Endothelial cell (in vitro differentiated cells): ENCODE results near the gene TLE2. TPM values are rescaled to one million over a fixed set of nuclear protein-coding genes. Genes with fewer than 3 reads are reported as not detected.
A peak's percentile ranks its signal among the peaks of the same experiment; 100 is the strongest.

ENCODE experiments used
- DNase-seq: peaks from one replicate; pipeline ENCODE4 v3.0.0; 2021; ENCODE audit warnings: low spot score
- H3K27ac Mint-ChIP-seq: one replicate; pipeline ENCODE4 v1.8.0; 2021; ENCODE audit warnings: mixed read lengths, inconsistent platforms; ENCODE audit not compliant: unreplicated experiment
- H3K27me3 Mint-ChIP-seq: one replicate; pipeline ENCODE4 v1.8.0; 2021; ENCODE audit warnings: mild to moderate bottlenecking, moderate library complexity, mixed read lengths, inconsistent platforms; ENCODE audit not compliant: unreplicated experiment
- H3K36me3 Mint-ChIP-seq: one replicate; pipeline ENCODE4 v1.8.0; 2021; ENCODE audit warnings: mild to moderate bottlenecking, low read depth, mixed read lengths, inconsistent platforms; ENCODE audit not compliant: unreplicated experiment
- H3K4me1 Mint-ChIP-seq: one replicate; pipeline ENCODE4 v1.8.0; 2021; ENCODE audit warnings: mild to moderate bottlenecking, mixed read lengths, inconsistent platforms; ENCODE audit not compliant: unreplicated experiment
- H3K4me3 Mint-ChIP-seq: one replicate; pipeline ENCODE4 v1.8.0; 2021; ENCODE audit warnings: mild to moderate bottlenecking, mixed read lengths, inconsistent platforms; ENCODE audit not compliant: unreplicated experiment
- H3K9me3 Mint-ChIP-seq: one replicate; pipeline ENCODE4 v1.8.0; 2021; ENCODE audit warnings: mixed read lengths, inconsistent platforms; ENCODE audit not compliant: unreplicated experiment
- CTCF ChIP-seq: fragments of 200-600 bp; sonication (generic); IDR thresholded peaks from one replicate; pipeline ENCODE4 v1.5.0; 2021; ENCODE audit warnings: antibody characterized with exemption; ENCODE audit not compliant: unreplicated experiment
- long read RNA-seq: library from polyadenylated mRNA; unstranded; transcript quantifications from one replicate; pipeline ENCODE4 v2.0.0, GENCODE V29; 2020; ENCODE audit not compliant: unreplicated experiment
- total RNA-seq: library from RNA; stranded (reverse); fragmentation: NEBNext Ultra II Directional; extraction: Animal tissue kit (Norgen Biotek cat#: 25700); gene quantifications from one replicate; pipeline ENCODE4 v1.2.1, GENCODE V29; 2021; ENCODE audit not compliant: unreplicated experiment

TLE2 gene
- total RNA-seq: 5.7 TPM
- long read RNA-seq: 0 reads

GRCh38 chr19:3029065-3029923, at the start of gene TLE2:
TLE2 (minus strand) TSS chr19:3029280; CDS start chr19:3028904, 376 bp downstream.
- DNase-seq: no peak
- H3K27me3 Mint-ChIP-seq: peaks cover 29% of the 10 kb centered on the region
- no peak within 1 kb of the TSS for H3K27ac Mint-ChIP-seq
- H3K9me3 Mint-ChIP-seq: no peaks in the 10 kb centered on the region
- TF ChIP-seq CTCF: no peak
- H3K36me3 Mint-ChIP-seq: no peaks in the 10 kb centered on the region
- H3K4me1 Mint-ChIP-seq: peaks cover 19% of the 10 kb centered on the region
- H3K4me3 Mint-ChIP-seq: peak within 1 kb of the TSS; percentile 67

- Mint-ChIP-seq H3K27me3 (no peaks in the 10 kb centered on the region), H3K4me1 (no peaks in the 10 kb centered on the region), H3K4me3 (no peak overlapping the region), H3K36me3 (no peaks in the 10 kb centered on the region), H3K9me3 (no peaks in the 10 kb centered on the region), H3K27ac (no peak overlapping the region)
- peak; percentile 66 for DNase-seq
- TF ChIP-seq CTCF: peak; percentile 87
Measured at GRCh38 chr19:3075605-3076431, 46.7 kb upstream of the TLE2 start.

GRCh38 chr19:3073931-3074595, 45.0 kb upstream of the TLE2 start:
- H3K4me1 Mint-ChIP-seq: no peaks in the 10 kb centered on the region
- H3K27ac Mint-ChIP-seq: no peak overlapping the region
- no peak overlapping the region for H3K4me3 Mint-ChIP-seq
- no peak for DNase-seq
- H3K9me3 Mint-ChIP-seq: no peaks in the 10 kb centered on the region
- no peaks in the 10 kb centered on the region for H3K27me3 Mint-ChIP-seq
- no peaks in the 10 kb centered on the region for H3K36me3 Mint-ChIP-seq
- no peak for TF ChIP-seq CTCF

GRCh38 chr19:3073159-3073563, 44.1 kb upstream of the TLE2 start:
- no peak for TF ChIP-seq CTCF
- no peak for DNase-seq
- H3K27me3 Mint-ChIP-seq: no peaks in the 10 kb centered on the region
- no peaks in the 10 kb centered on the region for H3K9me3 Mint-ChIP-seq
- no peaks in the 10 kb centered on the region for H3K4me1 Mint-ChIP-seq
- no peaks in the 10 kb centered on the region for H3K36me3 Mint-ChIP-seq
- H3K4me3 Mint-ChIP-seq: no peak overlapping the region
- no peak overlapping the region for H3K27ac Mint-ChIP-seq
